ENCODE data around the gene HSD17B12. TPM values are rescaled to one million over a fixed set of nuclear protein-coding genes. Genes with fewer than 3 reads are reported as not detected.
"Not testable (repeated sequence)": the region's sequence is repeated elsewhere in the genome, so short reads cannot be mapped to it uniquely, and the experiment has no call there.

Gene HSD17B12
- total RNA-seq, 1 experiment from 2014 or later, result 106 TPM

DNA sequence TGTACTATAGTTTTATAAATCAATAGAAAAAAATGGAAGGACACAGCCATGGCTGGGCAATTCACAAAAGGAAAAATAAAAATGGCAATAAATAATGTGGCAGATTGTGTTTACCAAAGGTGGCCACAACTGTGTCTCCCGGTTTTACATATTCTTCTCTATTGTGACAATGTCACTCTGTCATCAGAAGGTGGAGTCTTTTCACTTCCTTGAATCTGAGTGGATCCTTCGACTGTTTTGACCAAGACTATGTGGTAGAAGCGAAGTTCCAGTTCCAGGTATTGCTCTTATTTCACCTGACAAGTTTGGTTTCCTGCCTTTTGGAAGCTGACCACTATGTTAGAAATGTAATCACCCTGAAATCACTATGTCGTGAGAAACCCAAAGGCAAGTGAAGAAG, 31.0 kb upstream of the HSD17B12 start:
- H3K9me3 ChIP-seq (ENCODE audit: control insufficient read depth, insufficient read depth, low read depth, low read length), result no peaks in the 10 kb centered on the region
- CTCF ChIA-PET, result no interaction called here

GRCh38 chr11:43649921-43650320, 30.6 kb upstream of the HSD17B12 start:
- Histone ChIP-seq H3K4me3 (ENCODE audit: low read depth in 2 of 2, low read length in 2 of 2) (no peak overlapping the region), H3K27ac (ENCODE audit: low read length) (no peak overlapping the region), H3K36me3 (ENCODE audit: control insufficient read depth, insufficient read depth, low read length) (no peaks in the 10 kb centered on the region), H3K4me1 (ENCODE audit: control insufficient read depth, insufficient read depth, low read length) (peaks cover 4% of the 10 kb centered on the region; the same call in 1 of the 2 replicates), H3K9me3 (ENCODE audit: control insufficient read depth, insufficient read depth, low read depth, low read length) (no peaks in the 10 kb centered on the region), H3K27me3 (ENCODE audit: control insufficient read depth, insufficient read depth, low read length) (no peaks in the 10 kb centered on the region)
- no peak for ATAC-seq
- ChIA-PET POLR2A (no interaction called here), CTCF (no interaction called here)
- TF ChIP-seq, protein P1, sequence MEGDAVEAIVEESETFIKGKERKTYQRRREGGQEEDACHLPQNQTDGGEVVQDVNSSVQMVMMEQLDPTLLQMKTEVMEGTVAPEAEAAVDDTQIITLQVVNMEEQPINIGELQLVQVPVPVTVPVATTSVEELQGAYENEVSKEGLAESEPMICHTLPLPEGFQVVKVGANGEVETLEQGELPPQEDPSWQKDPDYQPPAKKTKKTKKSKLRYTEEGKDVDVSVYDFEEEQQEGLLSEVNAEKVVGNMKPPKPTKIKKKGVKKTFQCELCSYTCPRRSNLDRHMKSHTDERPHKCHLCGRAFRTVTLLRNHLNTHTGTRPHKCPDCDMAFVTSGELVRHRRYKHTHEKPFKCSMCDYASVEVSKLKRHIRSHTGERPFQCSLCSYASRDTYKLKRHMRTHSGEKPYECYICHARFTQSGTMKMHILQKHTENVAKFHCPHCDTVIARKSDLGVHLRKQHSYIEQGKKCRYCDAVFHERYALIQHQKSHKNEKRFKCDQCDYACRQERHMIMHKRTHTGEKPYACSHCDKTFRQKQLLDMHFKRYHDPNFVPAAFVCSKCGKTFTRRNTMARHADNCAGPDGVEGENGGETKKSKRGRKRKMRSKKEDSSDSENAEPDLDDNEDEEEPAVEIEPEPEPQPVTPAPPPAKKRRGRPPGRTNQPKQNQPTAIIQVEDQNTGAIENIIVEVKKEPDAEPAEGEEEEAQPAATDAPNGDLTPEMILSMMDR (IDR thresholded peaks at IDR 0.05), result no peak
- TF ChIP-seq, protein P2, sequence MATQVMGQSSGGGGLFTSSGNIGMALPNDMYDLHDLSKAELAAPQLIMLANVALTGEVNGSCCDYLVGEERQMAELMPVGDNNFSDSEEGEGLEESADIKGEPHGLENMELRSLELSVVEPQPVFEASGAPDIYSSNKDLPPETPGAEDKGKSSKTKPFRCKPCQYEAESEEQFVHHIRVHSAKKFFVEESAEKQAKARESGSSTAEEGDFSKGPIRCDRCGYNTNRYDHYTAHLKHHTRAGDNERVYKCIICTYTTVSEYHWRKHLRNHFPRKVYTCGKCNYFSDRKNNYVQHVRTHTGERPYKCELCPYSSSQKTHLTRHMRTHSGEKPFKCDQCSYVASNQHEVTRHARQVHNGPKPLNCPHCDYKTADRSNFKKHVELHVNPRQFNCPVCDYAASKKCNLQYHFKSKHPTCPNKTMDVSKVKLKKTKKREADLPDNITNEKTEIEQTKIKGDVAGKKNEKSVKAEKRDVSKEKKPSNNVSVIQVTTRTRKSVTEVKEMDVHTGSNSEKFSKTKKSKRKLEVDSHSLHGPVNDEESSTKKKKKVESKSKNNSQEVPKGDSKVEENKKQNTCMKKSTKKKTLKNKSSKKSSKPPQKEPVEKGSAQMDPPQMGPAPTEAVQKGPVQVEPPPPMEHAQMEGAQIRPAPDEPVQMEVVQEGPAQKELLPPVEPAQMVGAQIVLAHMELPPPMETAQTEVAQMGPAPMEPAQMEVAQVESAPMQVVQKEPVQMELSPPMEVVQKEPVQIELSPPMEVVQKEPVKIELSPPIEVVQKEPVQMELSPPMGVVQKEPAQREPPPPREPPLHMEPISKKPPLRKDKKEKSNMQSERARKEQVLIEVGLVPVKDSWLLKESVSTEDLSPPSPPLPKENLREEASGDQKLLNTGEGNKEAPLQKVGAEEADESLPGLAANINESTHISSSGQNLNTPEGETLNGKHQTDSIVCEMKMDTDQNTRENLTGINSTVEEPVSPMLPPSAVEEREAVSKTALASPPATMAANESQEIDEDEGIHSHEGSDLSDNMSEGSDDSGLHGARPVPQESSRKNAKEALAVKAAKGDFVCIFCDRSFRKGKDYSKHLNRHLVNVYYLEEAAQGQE (IDR thresholded peaks at IDR 0.05; ENCODE audit: insufficient read depth in 1 of 2, low read depth in 2 of 2, low read length in 1 of 2), result no peak
- TF ChIP-seq SIN3A (IDR thresholded peaks at IDR 0.05; ENCODE audit: borderline replicate concordance, insufficient read depth, low read depth, low read length) (no peak), POLR2AphosphoS5 (IDR thresholded peaks at IDR 0.05; ENCODE audit: low read depth, low read length) (no peak), TCF7L2 (IDR thresholded peaks at IDR 0.05; ENCODE audit: low read depth, low read length) (no peak)
- intact Hi-C loops (cut with micrococcal nuclease; ENCODE audit: unreplicated experiment), result no loop called here
- in situ Hi-C loops (cut with HindIII; ENCODE audit: low pct_unique_long_range_greater_than_20kb, low sequenced_read_pairs), result no loop called here
- no peak for DNase-seq (ENCODE audit: low read depth, low spot score)
- BruUV-seq (replicated peaks), result no TSS peak

More for the DNA sequence above, 31.0 kb upstream of the HSD17B12 start:
- DNase-seq (ENCODE audit: low read depth, low spot score), result no peak
- Histone ChIP-seq H3K27ac (ENCODE audit: low read length) (no peak overlapping the region), H3K36me3 (ENCODE audit: control insufficient read depth, insufficient read depth, low read length) (no peaks in the 10 kb centered on the region; the same call in 1 of the 2 replicates), H3K4me3 (ENCODE audit: low read depth in 2 of 2, low read length in 2 of 2) (no peak overlapping the region), H3K27me3 (ENCODE audit: control insufficient read depth, insufficient read depth, low read length) (no peaks in the 10 kb centered on the region), H3K4me1 (ENCODE audit: control insufficient read depth, insufficient read depth, low read length) (peaks cover 6% of the 10 kb centered on the region; the same call in 1 of the 2 replicates)
- intact Hi-C loops (cut with micrococcal nuclease; ENCODE audit: unreplicated experiment), result no loop called here
- POLR2A ChIA-PET, result no interaction called here
- TF ChIP-seq TCF7L2 (IDR thresholded peaks at IDR 0.05; ENCODE audit: low read depth, low read length) (no peak), SIN3A (IDR thresholded peaks at IDR 0.05; ENCODE audit: borderline replicate concordance, insufficient read depth, low read depth, low read length) (no peak), POLR2AphosphoS5 (IDR thresholded peaks at IDR 0.05; ENCODE audit: low read depth, low read length) (no peak)
- TF ChIP-seq, protein P1 (IDR thresholded peaks at IDR 0.05), result no peak
- TF ChIP-seq, protein P2 (IDR thresholded peaks at IDR 0.05; ENCODE audit: insufficient read depth in 1 of 2, low read depth in 2 of 2, low read length in 1 of 2), result no peak
- no peak for ATAC-seq
- BruUV-seq (replicated peaks), result no TSS peak
- in situ Hi-C loops (cut with HindIII; ENCODE audit: low pct_unique_long_range_greater_than_20kb, low sequenced_read_pairs), result no loop called here

GRCh38 chr11:43663018-43663417, 17.5 kb upstream of the HSD17B12 start:
- H3K4me3 ChIP-seq (ENCODE audit: low read depth in 2 of 2, low read length in 2 of 2); POLR2A ChIA-PET; H3K4me1 ChIP-seq (ENCODE audit: control insufficient read depth, insufficient read depth, low read length); H3K27ac ChIP-seq (ENCODE audit: low read length); CTCF ChIA-PET; intact Hi-C loops (cut with micrococcal nuclease; ENCODE audit: unreplicated experiment); in situ Hi-C loops (cut with HindIII; ENCODE audit: low pct_unique_long_range_greater_than_20kb, low sequenced_read_pairs); DNase-seq (ENCODE audit: low read depth, low spot score); H3K36me3 ChIP-seq (ENCODE audit: control insufficient read depth, insufficient read depth, low read length); ATAC-seq; BruUV-seq (replicated peaks); H3K9me3 ChIP-seq (ENCODE audit: control insufficient read depth, insufficient read depth, low read depth, low read length): not testable (repeated sequence)
- peaks cover 11% of the 10 kb centered on the region for H3K27me3 ChIP-seq (ENCODE audit: control insufficient read depth, insufficient read depth, low read length)

Measured in Panc1 (cell line).